Erythroblast (primary cell): ENCODE measurements around the gene MICAL2.

Source experiments
- GATA1 ChIP-seq: IDR thresholded peaks from 2 replicates; pipeline ENCODE4 v1.6.1; 2011; ENCODE audit warnings: low read depth, mild to moderate bottlenecking, control low read depth, low read length, moderate library complexity
- POLR2A ChIP-seq: IDR thresholded peaks from 2 replicates; pipeline ENCODE4 v1.6.1; 2011; ENCODE audit warnings: mild to moderate bottlenecking, low read length

GRCh38 chr11:12087075-12088004, 23.1 kb upstream of the MICAL2 start:
- TF ChIP-seq POLR2A (no peak), GATA1 (no peak)
